ENCODE data around the gene RIPK3. TPM values are rescaled to one million over a fixed set of nuclear protein-coding genes. Genes with fewer than 3 reads are reported as not detected.
"Not testable (repeated sequence)": the region's sequence is repeated elsewhere in the genome, so short reads cannot be mapped to it uniquely, and the experiment has no call there.

The RIPK3 gene
- total and polyA plus RNA-seq, 4 donors = 1.4 to 3.1 (median 1.7) TPM

- no peak overlapping the region for H3K27ac ChIP-seq (ENCODE audit: low read depth, low read length)
- no peak overlapping the region for H3K4me3 ChIP-seq (ENCODE audit: low read depth, low read length)
- H3K27me3 ChIP-seq (ENCODE audit: control insufficient read depth, insufficient read depth, low read length) = peaks cover 3% of the 10 kb centered on the region
- no peak for DNase-seq (ENCODE audit: low read depth in 4 of 6, low spot score in 6 of 6)
- H3K4me1 ChIP-seq (ENCODE audit: control insufficient read depth, insufficient read depth, low read length) = peaks cover 40% of the 10 kb centered on the region
- no CpG with 5 or more reads among the region's 1 CpG for WGBS (ENCODE audit: insufficient coverage)
- peaks cover 5% of the 10 kb centered on the region for H3K36me3 ChIP-seq (ENCODE audit: control insufficient read depth, insufficient read depth, low read length)
- H3K9me3 ChIP-seq (ENCODE audit: control insufficient read depth, insufficient read depth, low read length) = no peaks in the 10 kb centered on the region
These were observed 25.1 kb upstream of the RIPK3 start for GRCh38 chr14:24364841-24365240.

GRCh38 chr14:24363401-24363800, 23.6 kb upstream of the RIPK3 start:
- H3K4me1 ChIP-seq (ENCODE audit: control insufficient read depth, insufficient read depth, low read length) = peaks cover 28% of the 10 kb centered on the region
- H3K9me3 ChIP-seq (ENCODE audit: control insufficient read depth, insufficient read depth, low read length) = no peaks in the 10 kb centered on the region
- H3K4me3 ChIP-seq (ENCODE audit: low read depth, low read length) = no peak overlapping the region
- H3K27me3 ChIP-seq (ENCODE audit: control insufficient read depth, insufficient read depth, low read length) = peaks cover 3% of the 10 kb centered on the region
- DNase-seq (ENCODE audit: low read depth in 4 of 6, low spot score in 6 of 6) = no peak
- no peak overlapping the region for H3K27ac ChIP-seq (ENCODE audit: low read depth, low read length)
- 75% methylated on average over 3 of the region's 5 CpGs for WGBS (ENCODE audit: insufficient coverage)
- H3K36me3 ChIP-seq (ENCODE audit: control insufficient read depth, insufficient read depth, low read length) = no peaks in the 10 kb centered on the region

DNA sequence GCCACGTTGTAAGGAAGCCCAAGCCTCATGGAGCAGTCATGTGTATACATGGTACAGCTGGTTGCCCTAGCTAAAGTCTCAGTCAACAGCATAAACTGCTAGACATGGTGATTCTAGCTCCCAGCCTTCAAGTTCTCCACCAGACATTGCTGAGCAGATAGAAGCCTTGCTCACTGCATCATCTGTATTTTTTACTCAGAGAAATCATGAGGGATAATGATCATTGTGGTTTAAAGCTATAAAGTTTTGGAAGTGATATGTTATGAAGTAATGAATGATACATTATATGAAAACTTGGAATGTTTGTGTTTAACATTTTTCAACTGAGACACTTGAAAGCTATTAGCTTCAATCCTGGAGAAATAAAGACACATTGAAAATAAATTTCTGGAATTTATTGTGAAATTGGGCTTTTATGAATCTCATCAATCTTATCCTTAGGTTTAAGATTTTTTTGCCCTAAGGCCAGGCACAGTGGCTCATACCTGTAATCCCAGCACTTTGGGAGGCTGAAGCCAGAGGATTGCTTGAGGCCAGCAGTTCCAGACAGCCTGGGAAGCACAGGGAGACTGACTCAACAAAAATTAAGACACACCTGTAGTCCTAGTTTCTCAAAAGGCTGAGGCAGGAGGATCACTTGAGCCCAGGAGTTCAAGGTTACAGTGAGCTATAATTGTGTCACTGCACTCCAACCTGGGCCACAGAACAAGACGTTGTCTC, 22.6 kb upstream of the RIPK3 start:
- no peaks in the 10 kb centered on the region for H3K36me3 ChIP-seq (ENCODE audit: control insufficient read depth, insufficient read depth, low read length)
- H3K27me3 ChIP-seq (ENCODE audit: control insufficient read depth, insufficient read depth, low read length) = peaks cover 3% of the 10 kb centered on the region
- WGBS (ENCODE audit: insufficient coverage) = 17% methylated on average over 1 of the region's 2 CpGs
- H3K27ac ChIP-seq (ENCODE audit: low read depth, low read length) = no peak overlapping the region
- no peaks in the 10 kb centered on the region for H3K9me3 ChIP-seq (ENCODE audit: control insufficient read depth, insufficient read depth, low read length)
- no peak overlapping the region for H3K4me3 ChIP-seq (ENCODE audit: low read depth, low read length)
- DNase-seq (ENCODE audit: low read depth in 4 of 6, low spot score in 6 of 6) = no peak
- H3K4me1 ChIP-seq (ENCODE audit: control insufficient read depth, insufficient read depth, low read length) = peaks cover 18% of the 10 kb centered on the region

- no CpG with 5 or more reads among the region's 2 CpGs for WGBS (ENCODE audit: insufficient coverage)
- H3K27ac ChIP-seq (ENCODE audit: low read depth, low read length) = no peak overlapping the region
- H3K4me1 ChIP-seq (ENCODE audit: control insufficient read depth, insufficient read depth, low read length) = peaks cover 9% of the 10 kb centered on the region
- H3K36me3 ChIP-seq (ENCODE audit: control insufficient read depth, insufficient read depth, low read length) = no peaks in the 10 kb centered on the region
- DNase-seq (ENCODE audit: low read depth in 4 of 6, low spot score in 6 of 6) = no peak
- no peaks in the 10 kb centered on the region for H3K9me3 ChIP-seq (ENCODE audit: control insufficient read depth, insufficient read depth, low read length)
- peaks cover 3% of the 10 kb centered on the region for H3K27me3 ChIP-seq (ENCODE audit: control insufficient read depth, insufficient read depth, low read length)
- H3K4me3 ChIP-seq (ENCODE audit: low read depth, low read length) = no peak overlapping the region
These were observed 21.5 kb upstream of the RIPK3 start for GRCh38 chr14:24361326-24361725.

- no peak overlapping the region for H3K27ac ChIP-seq (ENCODE audit: low read depth, low read length)
- peaks cover 3% of the 10 kb centered on the region for H3K27me3 ChIP-seq (ENCODE audit: control insufficient read depth, insufficient read depth, low read length)
- H3K36me3 ChIP-seq (ENCODE audit: control insufficient read depth, insufficient read depth, low read length) = no peaks in the 10 kb centered on the region
- no peak for DNase-seq (ENCODE audit: low read depth in 4 of 6, low spot score in 6 of 6)
- H3K4me3 ChIP-seq (ENCODE audit: low read depth, low read length) = no peak overlapping the region
- no peaks in the 10 kb centered on the region for H3K4me1 ChIP-seq (ENCODE audit: control insufficient read depth, insufficient read depth, low read length)
- H3K9me3 ChIP-seq (ENCODE audit: control insufficient read depth, insufficient read depth, low read length) = no peaks in the 10 kb centered on the region
- WGBS (ENCODE audit: insufficient coverage) = 100% methylated on average over 2 of the region's 3 CpGs
These were observed 20.5 kb upstream of the RIPK3 start for GRCh38 chr14:24360281-24360680.

DNA sequence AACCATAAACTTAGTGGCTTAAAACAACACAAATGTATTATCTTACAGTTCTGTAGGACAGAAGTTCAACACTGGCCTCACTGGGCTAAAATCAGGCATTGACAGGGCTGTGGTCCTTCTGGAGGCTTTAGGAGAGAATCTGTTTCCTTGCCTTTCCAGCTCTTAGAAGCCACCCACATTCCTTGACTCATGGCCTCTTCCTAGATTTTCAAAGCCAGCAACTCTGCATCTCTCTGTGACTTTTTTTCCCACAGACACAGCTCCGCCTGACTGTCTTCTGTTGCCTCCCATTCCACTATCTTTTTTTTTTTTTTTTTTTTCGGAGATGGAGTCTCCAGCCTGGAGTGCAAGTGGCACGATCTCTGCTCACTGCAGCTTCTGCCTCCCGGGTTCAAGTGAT, 16.4 kb upstream of the RIPK3 start:
- WGBS (ENCODE audit: insufficient coverage) = 81% methylated on average over 2 of the region's 4 CpGs
- no peak for DNase-seq (ENCODE audit: low read depth in 4 of 6, low spot score in 6 of 6)
- Histone ChIP-seq H3K27me3 (ENCODE audit: control insufficient read depth, insufficient read depth, low read length) (peaks cover 18% of the 10 kb centered on the region), H3K4me3 (ENCODE audit: low read depth, low read length) (no peak overlapping the region), H3K27ac (ENCODE audit: low read depth, low read length) (no peak overlapping the region), H3K9me3 (ENCODE audit: control insufficient read depth, insufficient read depth, low read length) (no peaks in the 10 kb centered on the region), H3K4me1 (ENCODE audit: control insufficient read depth, insufficient read depth, low read length) (no peaks in the 10 kb centered on the region), H3K36me3 (ENCODE audit: control insufficient read depth, insufficient read depth, low read length) (no peaks in the 10 kb centered on the region)

DNA sequence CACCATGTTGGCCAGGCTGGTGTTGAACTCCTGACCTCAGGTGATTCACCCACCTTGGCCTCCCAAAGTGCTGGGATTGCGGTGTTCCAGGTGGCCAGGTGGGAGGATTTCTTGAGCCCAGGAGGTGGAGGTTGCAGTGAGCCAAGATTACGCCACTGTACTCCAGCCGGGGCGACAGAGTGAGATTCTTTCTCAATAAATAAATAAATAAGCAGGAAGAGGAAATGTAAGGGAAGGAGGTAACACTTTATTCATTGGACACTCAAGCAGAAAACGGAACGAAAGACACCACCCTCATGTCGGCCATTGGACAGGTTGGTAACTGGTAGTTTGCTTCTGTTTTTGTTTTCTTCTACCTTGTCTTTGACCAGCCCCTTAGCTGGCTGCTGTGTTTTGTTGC, 15.2 kb upstream of the RIPK3 start:
- DNase-seq (ENCODE audit: low read depth in 4 of 6, low spot score in 6 of 6) = no peak
- no peak overlapping the region for H3K27ac ChIP-seq (ENCODE audit: low read depth, low read length)
- no peaks in the 10 kb centered on the region for H3K9me3 ChIP-seq (ENCODE audit: control insufficient read depth, insufficient read depth, low read length)
- peaks cover 21% of the 10 kb centered on the region for H3K27me3 ChIP-seq (ENCODE audit: control insufficient read depth, insufficient read depth, low read length)
- H3K4me3 ChIP-seq (ENCODE audit: low read depth, low read length) = no peak overlapping the region
- WGBS (ENCODE audit: insufficient coverage) = 92% methylated on average over 2 of the region's 7 CpGs
- no peaks in the 10 kb centered on the region for H3K36me3 ChIP-seq (ENCODE audit: control insufficient read depth, insufficient read depth, low read length)
- H3K4me1 ChIP-seq (ENCODE audit: control insufficient read depth, insufficient read depth, low read length) = no peaks in the 10 kb centered on the region

DNA sequence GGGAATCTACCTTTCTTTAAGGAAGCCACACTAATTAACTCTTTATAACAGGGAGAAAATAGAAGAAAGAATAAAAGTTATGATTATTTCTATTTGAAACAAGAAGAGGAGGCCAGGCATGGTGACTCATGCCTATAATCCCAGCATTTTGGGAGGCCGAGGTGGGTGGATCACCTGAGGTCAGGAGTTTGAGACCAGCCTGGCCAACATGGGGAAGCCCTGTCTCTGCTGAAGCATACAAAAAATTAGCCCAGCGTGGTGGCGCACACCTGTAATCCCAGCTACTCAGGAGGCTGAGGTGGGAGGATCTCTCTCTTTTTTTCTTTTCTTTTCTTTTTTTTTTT, 14.7 kb upstream of the RIPK3 start:
- peaks cover 22% of the 10 kb centered on the region for H3K27me3 ChIP-seq (ENCODE audit: control insufficient read depth, insufficient read depth, low read length)
- H3K4me3 ChIP-seq (ENCODE audit: low read depth, low read length); DNase-seq (ENCODE audit: low read depth in 4 of 6, low spot score in 6 of 6); H3K27ac ChIP-seq (ENCODE audit: low read depth, low read length); H3K4me1 ChIP-seq (ENCODE audit: control insufficient read depth, insufficient read depth, low read length); H3K9me3 ChIP-seq (ENCODE audit: control insufficient read depth, insufficient read depth, low read length); H3K36me3 ChIP-seq (ENCODE audit: control insufficient read depth, insufficient read depth, low read length): not testable (repeated sequence)
- 80% methylated on average over 1 of the region's 3 CpGs for WGBS (ENCODE audit: insufficient coverage)

DNA sequence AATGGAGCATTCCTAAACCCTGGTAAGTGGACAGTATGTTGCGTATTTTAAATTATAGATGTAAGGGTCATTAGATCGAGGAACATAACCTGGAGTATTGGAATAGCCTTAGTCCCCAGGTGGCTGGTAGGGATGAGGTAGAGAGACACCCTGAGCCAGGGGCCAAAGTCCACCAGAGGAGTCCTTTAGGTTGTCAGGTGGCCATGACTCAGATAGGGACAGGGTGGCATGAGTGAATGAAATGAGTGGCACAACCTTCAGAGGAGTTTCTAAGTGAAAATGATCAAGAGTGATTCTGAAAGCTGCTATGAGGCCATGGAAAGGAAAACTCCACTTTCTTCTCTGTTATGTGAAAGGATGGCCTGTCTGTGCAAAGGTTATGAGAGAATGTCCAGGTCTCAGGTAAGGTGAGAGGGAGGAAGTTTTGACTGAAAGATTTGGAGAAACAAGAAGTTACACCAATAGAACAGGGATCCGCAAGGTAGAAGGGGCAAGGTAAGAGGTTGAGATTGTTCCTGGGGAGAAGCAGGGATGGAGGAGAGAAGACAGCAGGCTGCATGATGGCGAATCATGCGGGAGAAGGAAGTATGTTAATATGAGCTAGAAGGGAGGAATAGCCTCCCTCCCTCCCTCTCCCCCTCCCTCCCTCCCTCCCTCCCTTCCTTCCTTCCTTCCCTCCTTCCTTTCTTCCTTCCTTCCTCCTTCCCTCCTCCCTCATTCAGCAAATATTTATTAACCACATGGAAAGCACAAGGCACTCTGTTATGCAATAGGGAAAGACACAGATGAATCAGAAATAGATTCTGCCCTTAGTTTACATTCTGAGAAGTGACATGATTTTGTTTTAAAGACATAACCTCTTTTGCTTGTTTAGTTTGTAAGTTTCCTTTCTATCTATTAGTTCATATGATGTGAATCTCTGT, 14.0 kb upstream of the RIPK3 start:
- Histone ChIP-seq H3K4me3 (ENCODE audit: low read depth, low read length) (no peak overlapping the region), H3K36me3 (ENCODE audit: control insufficient read depth, insufficient read depth, low read length) (no peaks in the 10 kb centered on the region), H3K27ac (ENCODE audit: low read depth, low read length) (no peak overlapping the region), H3K4me1 (ENCODE audit: control insufficient read depth, insufficient read depth, low read length) (no peaks in the 10 kb centered on the region), H3K9me3 (ENCODE audit: control insufficient read depth, insufficient read depth, low read length) (no peaks in the 10 kb centered on the region), H3K27me3 (ENCODE audit: control insufficient read depth, insufficient read depth, low read length) (peaks cover 22% of the 10 kb centered on the region)
- WGBS (ENCODE audit: insufficient coverage) = 98% methylated on average over 3 of the region's 5 CpGs
- no peak for DNase-seq (ENCODE audit: low read depth in 4 of 6, low spot score in 6 of 6)

- DNase-seq (ENCODE audit: low read depth in 4 of 6, low spot score in 6 of 6) = peak in 1 of 6 donors; percentile 50
- no peaks in the 10 kb centered on the region for H3K9me3 ChIP-seq (ENCODE audit: control insufficient read depth, insufficient read depth, low read length)
- no peaks in the 10 kb centered on the region for H3K4me1 ChIP-seq (ENCODE audit: control insufficient read depth, insufficient read depth, low read length)
- 21% methylated on average over 4 of the region's 4 CpGs for WGBS (ENCODE audit: insufficient coverage)
- H3K27ac ChIP-seq (ENCODE audit: low read depth, low read length) = no peak overlapping the region
- H3K27me3 ChIP-seq (ENCODE audit: control insufficient read depth, insufficient read depth, low read length) = peaks cover 28% of the 10 kb centered on the region
- H3K4me3 ChIP-seq (ENCODE audit: low read depth, low read length) = no peak overlapping the region
- H3K36me3 ChIP-seq (ENCODE audit: control insufficient read depth, insufficient read depth, low read length) = no peaks in the 10 kb centered on the region
These were observed 11.7 kb upstream of the RIPK3 start for GRCh38 chr14:24351517-24351916.
